Measurements from ENCODE around the gene UBE2E2.

DNA sequence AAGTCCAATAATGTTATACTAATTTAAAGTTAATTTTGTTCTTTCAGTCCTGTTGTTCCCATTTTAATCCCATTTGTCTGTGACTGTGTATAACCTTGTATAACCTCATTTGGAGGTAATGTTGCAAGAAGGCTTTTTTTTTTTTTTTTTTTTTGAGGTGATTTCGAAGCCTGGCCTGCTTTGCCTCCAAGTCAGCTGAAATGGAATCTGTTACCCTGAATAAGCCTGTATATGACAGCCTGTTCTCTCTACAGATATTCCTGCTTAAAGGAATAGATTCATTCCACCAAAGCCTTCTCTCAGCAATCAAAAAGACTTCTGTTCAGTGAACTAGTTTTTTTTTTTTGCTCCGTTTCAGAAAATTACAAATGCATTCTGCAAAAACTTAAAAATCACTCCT, 330.9 kb downstream of the UBE2E2 start:
- no peak for TF ChIP-seq ZNF580 (tag by site-specific recombination; IDR thresholded peaks at IDR 0.05)
- TF ChIP-seq, protein P1, sequence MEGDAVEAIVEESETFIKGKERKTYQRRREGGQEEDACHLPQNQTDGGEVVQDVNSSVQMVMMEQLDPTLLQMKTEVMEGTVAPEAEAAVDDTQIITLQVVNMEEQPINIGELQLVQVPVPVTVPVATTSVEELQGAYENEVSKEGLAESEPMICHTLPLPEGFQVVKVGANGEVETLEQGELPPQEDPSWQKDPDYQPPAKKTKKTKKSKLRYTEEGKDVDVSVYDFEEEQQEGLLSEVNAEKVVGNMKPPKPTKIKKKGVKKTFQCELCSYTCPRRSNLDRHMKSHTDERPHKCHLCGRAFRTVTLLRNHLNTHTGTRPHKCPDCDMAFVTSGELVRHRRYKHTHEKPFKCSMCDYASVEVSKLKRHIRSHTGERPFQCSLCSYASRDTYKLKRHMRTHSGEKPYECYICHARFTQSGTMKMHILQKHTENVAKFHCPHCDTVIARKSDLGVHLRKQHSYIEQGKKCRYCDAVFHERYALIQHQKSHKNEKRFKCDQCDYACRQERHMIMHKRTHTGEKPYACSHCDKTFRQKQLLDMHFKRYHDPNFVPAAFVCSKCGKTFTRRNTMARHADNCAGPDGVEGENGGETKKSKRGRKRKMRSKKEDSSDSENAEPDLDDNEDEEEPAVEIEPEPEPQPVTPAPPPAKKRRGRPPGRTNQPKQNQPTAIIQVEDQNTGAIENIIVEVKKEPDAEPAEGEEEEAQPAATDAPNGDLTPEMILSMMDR (tag by site-specific recombination; IDR thresholded peaks at IDR 0.05), result no peak
- no peak for TF ChIP-seq GLIS2 (tag by site-specific recombination; IDR thresholded peaks at IDR 0.05)
- TF ChIP-seq ZNF623 (tag by site-specific recombination; IDR thresholded peaks at IDR 0.05), result no peak
- TF ChIP-seq REST (tag by site-specific recombination; IDR thresholded peaks at IDR 0.05), result no peak
- TF ChIP-seq SCRT2 (tag by site-specific recombination; IDR thresholded peaks at IDR 0.05), result no peak
- no peak for TF ChIP-seq ZNF138 (tag by site-specific recombination; IDR thresholded peaks at IDR 0.05; ENCODE audit: borderline replicate concordance)
- no peak for TF ChIP-seq ZNF274 (IDR thresholded peaks at IDR 0.05; ENCODE audit: low read length)
- no peak for TF ChIP-seq ZNF274 (tag by site-specific recombination; IDR thresholded peaks at IDR 0.05; ENCODE audit: borderline replicate concordance)
- no peak for TF ChIP-seq ZNF175 (tag by site-specific recombination; IDR thresholded peaks at IDR 0.05)

Data from HEK293 (cell line).